HCT116 (cell line): ENCODE results near the gene SRPX.

Experiments used
- ELF1 ChIP-seq: IDR thresholded peaks from 2 replicates; pipeline ENCODE4 v1.6.1; 2012; ENCODE audit warnings: low read depth, borderline replicate concordance
- POLR2A ChIP-seq: IDR thresholded peaks from 2 replicates; pipeline ENCODE4 v1.7.0; 2011; ENCODE audit warnings: borderline replicate concordance; ENCODE audit not compliant: insufficient read depth, insufficient read length; ENCODE audit errors: extremely low read depth
- SP1 ChIP-seq: IDR thresholded peaks from 2 replicates; pipeline ENCODE4 v1.6.1; 2012; ENCODE audit warnings: low read depth
- ZFX ChIP-seq: fragments of 450-650 bp; IDR thresholded peaks from 2 replicates; pipeline ENCODE4 v1.6.1; 2017
- TF ChIP-seq, protein P1 (sequence below), 3 experiments: fragments of 200-600 bp in 1 of 3; sonication (generic) in 1 of 3; IDR thresholded peaks in 2 of 3; conservative IDR thresholded peaks in 1 of 3; 2 replicates each; pipeline ENCODE4 v1.5.1; 2012 to 2017; ENCODE audit warnings: low read depth in 2 of 3, low read length in 2 of 3, antibody characterized with exemption in 1 of 3, borderline replicate concordance in 1 of 3, control low read depth in 1 of 3, mild to moderate bottlenecking in 1 of 3, mixed read lengths in 1 of 3, mixed run types in 1 of 3, moderate library complexity in 1 of 3; ENCODE audit not compliant: insufficient read depth in 1 of 3

DNA sequence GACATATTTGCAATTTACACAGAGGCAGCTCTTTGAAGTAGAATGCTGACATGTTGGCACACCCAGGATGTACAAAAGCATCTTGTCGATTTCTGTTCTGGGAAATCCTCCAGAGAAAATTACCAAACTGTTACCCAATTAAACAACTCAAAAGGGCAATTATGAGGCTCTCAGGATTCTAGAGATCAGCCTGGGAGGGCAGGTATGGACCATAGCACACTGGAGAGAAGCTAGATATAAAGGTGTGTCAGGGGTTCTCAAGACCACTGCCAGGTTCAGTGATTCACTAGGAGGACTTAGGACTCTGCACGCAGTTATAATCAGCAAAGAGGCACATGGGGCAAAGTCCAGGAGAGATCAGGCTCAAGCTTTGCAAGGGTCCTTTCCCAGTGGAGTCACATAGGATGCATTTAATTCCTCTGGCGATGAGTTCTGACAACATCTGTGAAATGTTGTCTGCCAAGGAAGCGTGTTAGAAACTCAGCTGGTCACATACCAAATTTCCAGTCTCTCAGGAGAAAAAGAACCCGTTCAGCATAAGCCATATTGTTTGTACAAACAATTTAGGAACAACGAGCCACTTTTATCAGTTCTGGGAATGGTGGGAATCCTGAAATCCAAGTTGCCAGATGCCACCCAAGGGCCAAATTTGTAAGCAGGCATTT is 113.5 kb downstream of the SRPX start:
- TF ChIP-seq SP1 (no peak), ZFX (no peak), POLR2A (no peak), ELF1 (no peak)
- TF ChIP-seq, protein P1, sequence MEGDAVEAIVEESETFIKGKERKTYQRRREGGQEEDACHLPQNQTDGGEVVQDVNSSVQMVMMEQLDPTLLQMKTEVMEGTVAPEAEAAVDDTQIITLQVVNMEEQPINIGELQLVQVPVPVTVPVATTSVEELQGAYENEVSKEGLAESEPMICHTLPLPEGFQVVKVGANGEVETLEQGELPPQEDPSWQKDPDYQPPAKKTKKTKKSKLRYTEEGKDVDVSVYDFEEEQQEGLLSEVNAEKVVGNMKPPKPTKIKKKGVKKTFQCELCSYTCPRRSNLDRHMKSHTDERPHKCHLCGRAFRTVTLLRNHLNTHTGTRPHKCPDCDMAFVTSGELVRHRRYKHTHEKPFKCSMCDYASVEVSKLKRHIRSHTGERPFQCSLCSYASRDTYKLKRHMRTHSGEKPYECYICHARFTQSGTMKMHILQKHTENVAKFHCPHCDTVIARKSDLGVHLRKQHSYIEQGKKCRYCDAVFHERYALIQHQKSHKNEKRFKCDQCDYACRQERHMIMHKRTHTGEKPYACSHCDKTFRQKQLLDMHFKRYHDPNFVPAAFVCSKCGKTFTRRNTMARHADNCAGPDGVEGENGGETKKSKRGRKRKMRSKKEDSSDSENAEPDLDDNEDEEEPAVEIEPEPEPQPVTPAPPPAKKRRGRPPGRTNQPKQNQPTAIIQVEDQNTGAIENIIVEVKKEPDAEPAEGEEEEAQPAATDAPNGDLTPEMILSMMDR (IDR thresholded peaks at IDR 0.05 in 2 of 3, conservative IDR thresholded peaks at IDR 0.05 in 1 of 3; ENCODE audit: borderline replicate concordance in 1 of 3, insufficient read depth in 1 of 3, low read depth in 2 of 3, low read length in 2 of 3) = no peak
